Adipocyte (in vitro differentiated cells): ENCODE data around the gene TMEM38B.

Source experiments
- DNase-seq: peaks from one replicate; pipeline ENCODE4 v3.0.0-alpha.2; 2015; ENCODE audit warnings: low read depth
- H3K27me3 ChIP-seq: replicated peaks from 2 replicates; pipeline ENCODE4 v1.7.0; 2013; ENCODE audit warnings: mild to moderate bottlenecking, low read length, moderate library complexity; ENCODE audit not compliant: control insufficient read depth, insufficient read depth
- H3K36me3 ChIP-seq: 2 replicates; pipeline ENCODE4 v1.7.0; 2013; ENCODE audit warnings: low read length, mild to moderate bottlenecking, moderate library complexity; ENCODE audit not compliant: control insufficient read depth, insufficient read depth, severe bottlenecking
- H3K4me1 ChIP-seq: 2 replicates; pipeline ENCODE4 v1.7.0; 2013; ENCODE audit warnings: mild to moderate bottlenecking, low read length, moderate library complexity; ENCODE audit not compliant: control insufficient read depth, insufficient read depth
- H3K4me3 ChIP-seq: 2 replicates; pipeline ENCODE4 v1.7.0; 2013; ENCODE audit warnings: mild to moderate bottlenecking, low read length, moderate library complexity
- H3K9ac ChIP-seq: 2 replicates; pipeline ENCODE4 v1.7.0; 2013; ENCODE audit warnings: mild to moderate bottlenecking, low read length, moderate library complexity
- H3K9me3 ChIP-seq: 2 replicates; pipeline ENCODE4 v1.7.0; 2013; ENCODE audit warnings: mild to moderate bottlenecking, low read length, moderate library complexity; ENCODE audit not compliant: control insufficient read depth

Gene TMEM38B

GRCh38 chr9:105670315-105670714, 24.0 kb upstream of the TMEM38B start:
- H3K27me3 ChIP-seq: no peaks in the 10 kb centered on the region
- no peak for DNase-seq
- H3K4me1 ChIP-seq: no peaks in the 10 kb centered on the region
- no peaks in the 10 kb centered on the region for H3K9me3 ChIP-seq
- H3K36me3 ChIP-seq: no peaks in the 10 kb centered on the region
- H3K4me3 ChIP-seq: no peak overlapping the region
- no peak overlapping the region for H3K9ac ChIP-seq

GRCh38 chr9:105670775-105671174, 23.6 kb upstream of the TMEM38B start:
- no peaks in the 10 kb centered on the region for H3K4me1 ChIP-seq
- H3K9ac ChIP-seq: no peak overlapping the region
- no peak overlapping the region for H3K4me3 ChIP-seq
- no peaks in the 10 kb centered on the region for H3K36me3 ChIP-seq
- no peaks in the 10 kb centered on the region for H3K27me3 ChIP-seq
- no peak for DNase-seq
- no peaks in the 10 kb centered on the region for H3K9me3 ChIP-seq

GRCh38 chr9:105672711-105673234, 21.6 kb upstream of the TMEM38B start:
- Histone ChIP-seq H3K9me3 (no peaks in the 10 kb centered on the region), H3K4me1 (no peaks in the 10 kb centered on the region), H3K9ac (no peak overlapping the region), H3K36me3 (no peaks in the 10 kb centered on the region), H3K27me3 (no peaks in the 10 kb centered on the region), H3K4me3 (no peak overlapping the region)
- no peak for DNase-seq

- Histone ChIP-seq H3K4me1 (no peaks in the 10 kb centered on the region), H3K9ac (no peak overlapping the region), H3K27me3 (no peaks in the 10 kb centered on the region), H3K36me3 (no peaks in the 10 kb centered on the region), H3K9me3 (no peaks in the 10 kb centered on the region), H3K4me3 (no peak overlapping the region)
- no peak for DNase-seq
These were observed 20.4 kb upstream of the TMEM38B start for GRCh38 chr9:105673850-105674387.

GRCh38 chr9:105676351-105676923, 17.9 kb upstream of the TMEM38B start:
- Histone ChIP-seq H3K27me3 (no peaks in the 10 kb centered on the region), H3K4me1 (no peaks in the 10 kb centered on the region), H3K9ac (no peak overlapping the region), H3K36me3 (no peaks in the 10 kb centered on the region), H3K4me3 (no peak overlapping the region), H3K9me3 (no peaks in the 10 kb centered on the region)
- DNase-seq: no peak

- no peaks in the 10 kb centered on the region for H3K9me3 ChIP-seq
- DNase-seq: no peak
- no peaks in the 10 kb centered on the region for H3K27me3 ChIP-seq
- H3K36me3 ChIP-seq: no peaks in the 10 kb centered on the region
- no peaks in the 10 kb centered on the region for H3K4me1 ChIP-seq
- no peak overlapping the region for H3K4me3 ChIP-seq
- H3K9ac ChIP-seq: no peak overlapping the region
These were observed 16.2 kb upstream of the TMEM38B start for GRCh38 chr9:105678163-105678562.

- Histone ChIP-seq H3K36me3 (no peaks in the 10 kb centered on the region), H3K9me3 (no peaks in the 10 kb centered on the region), H3K4me3 (no peak overlapping the region), H3K27me3 (no peaks in the 10 kb centered on the region), H3K9ac (no peak overlapping the region), H3K4me1 (no peaks in the 10 kb centered on the region)
- no peak for DNase-seq
These were observed 15.6 kb upstream of the TMEM38B start for GRCh38 chr9:105678781-105679180.

GRCh38 chr9:105679257-105680022, 14.9 kb upstream of the TMEM38B start:
- Histone ChIP-seq H3K4me3 (no peak overlapping the region), H3K9ac (no peak overlapping the region), H3K36me3 (no peaks in the 10 kb centered on the region), H3K27me3 (no peaks in the 10 kb centered on the region), H3K9me3 (no peaks in the 10 kb centered on the region), H3K4me1 (no peaks in the 10 kb centered on the region)
- no peak for DNase-seq

- no peaks in the 10 kb centered on the region for H3K9me3 ChIP-seq
- H3K36me3 ChIP-seq: no peaks in the 10 kb centered on the region
- H3K4me3 ChIP-seq: no peak overlapping the region
- H3K4me1 ChIP-seq: no peaks in the 10 kb centered on the region
- H3K9ac ChIP-seq: no peak overlapping the region
- no peaks in the 10 kb centered on the region for H3K27me3 ChIP-seq
- no peak for DNase-seq
These were observed 13.0 kb upstream of the TMEM38B start for GRCh38 chr9:105681313-105681712.

- H3K36me3 ChIP-seq: no peaks in the 10 kb centered on the region
- no peaks in the 10 kb centered on the region for H3K9me3 ChIP-seq
- H3K9ac ChIP-seq: no peak overlapping the region
- no peak overlapping the region for H3K4me3 ChIP-seq
- DNase-seq: peak; percentile 15
- no peaks in the 10 kb centered on the region for H3K4me1 ChIP-seq
- H3K27me3 ChIP-seq: no peaks in the 10 kb centered on the region
These were observed 12.6 kb upstream of the TMEM38B start for GRCh38 chr9:105681724-105682123.

- no peak overlapping the region for H3K4me3 ChIP-seq
- H3K9ac ChIP-seq: no peak overlapping the region
- no peaks in the 10 kb centered on the region for H3K36me3 ChIP-seq
- H3K4me1 ChIP-seq: no peaks in the 10 kb centered on the region
- H3K27me3 ChIP-seq: no peaks in the 10 kb centered on the region
- no peaks in the 10 kb centered on the region for H3K9me3 ChIP-seq
- no peak for DNase-seq
These were observed 10.6 kb upstream of the TMEM38B start for GRCh38 chr9:105683688-105684275.
